Measurements from ENCODE around the gene KIF17.
"Not testable (repeated sequence)": the region's sequence is repeated elsewhere in the genome, so short reads cannot be mapped to it uniquely, and the experiment has no call there.

Gene KIF17

DNA sequence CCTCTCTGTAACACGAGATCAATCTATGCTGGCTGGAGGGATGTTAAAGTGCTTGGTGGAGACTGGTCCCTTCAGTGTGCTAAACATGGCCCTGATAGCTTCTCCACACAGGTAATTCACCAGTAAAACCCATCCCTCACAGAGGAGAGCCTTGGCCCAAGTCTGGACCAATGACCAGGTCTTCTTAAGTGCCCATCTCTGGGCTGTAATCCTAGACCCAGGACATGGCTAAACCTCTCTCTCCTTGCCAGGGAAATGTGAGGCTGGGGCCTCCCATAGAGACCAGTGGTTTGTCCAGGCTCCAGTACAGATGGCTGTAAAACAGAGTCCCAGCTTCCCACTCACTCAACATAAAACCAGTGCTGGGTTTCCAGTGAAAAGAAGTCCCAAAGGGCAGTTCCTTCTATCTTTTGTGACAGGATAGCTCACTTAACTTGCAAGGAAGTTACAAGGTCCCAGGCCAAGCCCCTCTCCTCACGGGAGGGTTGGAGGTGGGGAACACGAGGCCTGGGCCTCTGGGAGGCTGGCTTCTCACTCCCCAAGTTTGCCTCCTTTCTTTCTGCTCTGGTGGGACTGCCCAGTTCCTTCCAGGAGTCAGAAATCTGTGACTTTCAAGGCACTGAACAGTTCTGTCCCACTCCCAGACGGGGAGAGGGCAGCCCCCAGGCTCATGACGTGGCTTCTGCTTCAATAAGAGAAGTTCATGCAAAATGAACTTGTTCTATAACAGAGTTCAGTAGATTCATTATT lies 2.2 kb upstream of the KIF17 start:
- TF ChIP-seq, protein P1, sequence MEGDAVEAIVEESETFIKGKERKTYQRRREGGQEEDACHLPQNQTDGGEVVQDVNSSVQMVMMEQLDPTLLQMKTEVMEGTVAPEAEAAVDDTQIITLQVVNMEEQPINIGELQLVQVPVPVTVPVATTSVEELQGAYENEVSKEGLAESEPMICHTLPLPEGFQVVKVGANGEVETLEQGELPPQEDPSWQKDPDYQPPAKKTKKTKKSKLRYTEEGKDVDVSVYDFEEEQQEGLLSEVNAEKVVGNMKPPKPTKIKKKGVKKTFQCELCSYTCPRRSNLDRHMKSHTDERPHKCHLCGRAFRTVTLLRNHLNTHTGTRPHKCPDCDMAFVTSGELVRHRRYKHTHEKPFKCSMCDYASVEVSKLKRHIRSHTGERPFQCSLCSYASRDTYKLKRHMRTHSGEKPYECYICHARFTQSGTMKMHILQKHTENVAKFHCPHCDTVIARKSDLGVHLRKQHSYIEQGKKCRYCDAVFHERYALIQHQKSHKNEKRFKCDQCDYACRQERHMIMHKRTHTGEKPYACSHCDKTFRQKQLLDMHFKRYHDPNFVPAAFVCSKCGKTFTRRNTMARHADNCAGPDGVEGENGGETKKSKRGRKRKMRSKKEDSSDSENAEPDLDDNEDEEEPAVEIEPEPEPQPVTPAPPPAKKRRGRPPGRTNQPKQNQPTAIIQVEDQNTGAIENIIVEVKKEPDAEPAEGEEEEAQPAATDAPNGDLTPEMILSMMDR (IDR thresholded peaks at IDR 0.05; ENCODE audit: extremely low read depth, insufficient read depth, missing control alignments) = no peak
- no peak for DNase-seq (ENCODE audit: low spot score)
- in situ Hi-C loops (cut with MboI; ENCODE audit: low pct_unique_long_range_greater_than_20kb, low sequenced_read_pairs, unreplicated experiment) = no loop called here

DNA sequence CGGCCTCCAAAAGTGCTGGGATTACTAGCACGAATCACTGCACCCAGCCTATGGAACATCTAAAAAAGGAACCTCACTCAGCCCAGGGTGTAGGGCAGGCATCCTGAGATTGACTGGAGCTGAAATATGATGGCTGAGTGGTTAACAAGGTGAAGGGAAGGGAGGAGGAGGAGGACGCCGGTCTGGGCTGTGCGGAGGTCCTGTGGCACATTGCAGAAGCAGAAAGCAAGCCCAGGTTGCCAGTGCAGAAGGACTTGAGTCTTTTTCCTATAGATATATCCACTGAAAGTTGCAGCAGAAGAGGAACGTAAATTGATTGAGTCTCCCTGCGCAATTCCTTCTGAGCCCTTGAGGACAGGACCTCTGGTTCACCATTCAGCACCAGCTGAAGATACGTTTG lies 1.5 kb upstream of the KIF17 start:
- DNase-seq (ENCODE audit: low spot score) = no peak
- TF ChIP-seq, protein P1 (IDR thresholded peaks at IDR 0.05; ENCODE audit: extremely low read depth, insufficient read depth, missing control alignments) = no peak
- in situ Hi-C loops (cut with MboI; ENCODE audit: low pct_unique_long_range_greater_than_20kb, low sequenced_read_pairs, unreplicated experiment) = no loop called here

DNA sequence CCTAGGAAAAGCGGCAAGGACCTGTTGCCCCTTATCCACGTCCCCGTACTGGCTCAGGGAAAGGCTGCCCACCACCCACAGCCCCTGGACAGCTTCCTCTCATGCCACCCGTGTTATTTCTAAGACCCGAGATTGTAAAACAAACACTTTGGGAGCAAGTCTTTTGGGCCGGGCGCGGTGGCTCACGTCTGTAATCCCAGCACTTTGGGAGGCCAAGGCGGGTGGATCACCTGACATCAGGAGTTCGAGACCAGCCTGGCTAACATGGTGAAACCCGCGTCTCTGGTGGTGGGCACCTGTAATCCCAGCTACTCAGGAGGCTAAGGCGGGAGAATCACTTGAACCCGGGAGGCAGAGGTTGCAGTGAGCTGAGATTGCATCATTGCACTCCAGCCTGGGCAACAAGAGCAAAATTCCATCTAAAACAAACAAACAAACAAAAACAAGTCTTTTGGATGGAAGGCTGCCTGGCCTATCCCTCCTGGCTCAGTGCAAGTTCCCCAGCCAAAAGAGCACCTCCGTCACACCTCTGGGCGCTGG lies 606 bp upstream of the KIF17 start:
- DNase-seq (ENCODE audit: low spot score); in situ Hi-C loops (cut with MboI; ENCODE audit: low pct_unique_long_range_greater_than_20kb, low sequenced_read_pairs, unreplicated experiment): not testable (repeated sequence)

DNA sequence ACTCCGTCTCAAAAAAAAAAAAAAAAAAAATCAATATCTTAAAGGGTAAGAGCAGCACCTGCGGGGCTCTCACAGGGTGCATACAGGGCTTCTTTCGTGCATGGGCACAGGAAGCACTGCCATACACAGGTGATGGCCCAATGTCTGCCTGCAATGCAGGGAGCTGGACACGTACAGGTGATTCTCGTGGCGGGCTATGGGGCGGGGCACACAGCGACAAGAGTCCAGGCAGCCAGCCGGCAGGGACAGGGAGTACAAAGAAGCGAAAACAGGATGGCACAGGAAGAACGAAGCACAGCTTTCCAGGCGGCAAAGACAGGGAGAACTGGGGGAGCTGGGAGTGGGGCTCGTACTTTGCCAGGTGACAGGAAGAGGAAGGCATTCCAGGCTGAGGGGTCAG lies 1.6 kb downstream of the KIF17 start:
- no peak for DNase-seq (ENCODE audit: low spot score)
- in situ Hi-C loops (cut with MboI; ENCODE audit: low pct_unique_long_range_greater_than_20kb, low sequenced_read_pairs, unreplicated experiment) = no loop called here
- TF ChIP-seq, protein P1 (IDR thresholded peaks at IDR 0.05; ENCODE audit: extremely low read depth, insufficient read depth, missing control alignments) = no peak

DNA sequence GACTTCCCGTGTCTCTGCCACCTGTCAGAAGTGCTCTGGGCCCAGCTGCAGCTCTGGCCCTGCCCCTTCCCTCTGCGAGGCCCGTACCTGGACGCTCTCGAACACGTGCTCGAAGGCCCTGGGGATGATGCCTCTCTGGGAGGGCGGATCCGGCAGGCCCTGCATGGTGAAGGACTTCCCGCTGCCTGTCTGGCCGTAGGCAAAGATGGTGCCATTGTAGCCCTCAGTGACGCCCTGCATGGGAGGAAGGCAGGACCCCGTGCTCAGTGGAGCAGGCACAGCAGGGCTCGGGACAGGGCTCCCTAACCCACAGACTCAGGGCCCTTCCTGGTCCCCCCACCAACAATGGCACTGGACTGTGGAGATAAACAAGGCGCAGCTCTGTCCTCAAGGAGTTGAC lies 2.4 kb downstream of the KIF17 start:
- no peak for DNase-seq (ENCODE audit: low spot score)
- in situ Hi-C loops (cut with MboI; ENCODE audit: low pct_unique_long_range_greater_than_20kb, low sequenced_read_pairs, unreplicated experiment) = no loop called here
- TF ChIP-seq, protein P1 (IDR thresholded peaks at IDR 0.05; ENCODE audit: extremely low read depth, insufficient read depth, missing control alignments) = no peak

DNA sequence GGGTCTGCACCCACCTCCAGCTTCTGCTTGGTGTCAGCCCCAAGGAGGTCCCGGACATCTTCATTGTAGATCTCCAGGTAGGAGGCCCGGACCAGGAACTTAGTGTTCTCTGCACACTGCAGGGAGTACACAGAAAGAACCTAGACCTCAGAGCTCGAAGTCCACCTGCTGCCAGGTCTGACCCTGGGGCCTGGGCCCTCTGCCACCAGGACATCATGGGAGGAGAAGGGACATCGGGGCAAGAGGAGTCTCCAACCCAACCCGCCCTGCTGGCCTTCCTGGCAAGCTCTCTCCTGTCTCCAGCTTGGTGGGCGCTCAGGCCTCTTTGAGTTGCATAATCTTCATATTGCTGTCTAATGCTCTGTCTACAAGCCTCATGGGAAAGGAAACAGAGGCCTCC lies 4.4 kb downstream of the KIF17 start:
- in situ Hi-C loops (cut with MboI; ENCODE audit: low pct_unique_long_range_greater_than_20kb, low sequenced_read_pairs, unreplicated experiment) = no loop called here
- TF ChIP-seq, protein P1 (IDR thresholded peaks at IDR 0.05; ENCODE audit: extremely low read depth, insufficient read depth, missing control alignments) = no peak
- no peak for DNase-seq (ENCODE audit: low spot score)

DNA sequence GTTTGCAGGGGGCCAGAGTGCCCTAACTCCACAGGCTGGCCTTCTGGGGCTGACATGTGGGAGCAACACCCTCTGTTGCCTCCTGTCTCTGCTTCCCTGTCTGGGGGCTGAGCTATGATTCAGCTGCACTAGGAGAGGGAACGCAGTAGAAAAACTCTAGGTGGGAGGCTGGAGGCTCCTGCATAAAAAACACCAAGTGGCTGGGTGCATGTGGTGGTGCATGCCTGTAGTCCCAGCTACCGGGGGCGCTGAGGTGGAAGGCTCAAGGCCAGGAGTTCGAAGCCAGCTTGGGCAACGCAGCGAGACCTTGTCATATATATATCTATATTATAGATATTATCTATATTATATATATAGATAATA lies 5.6 kb downstream of the KIF17 start:
- in situ Hi-C loops (cut with MboI; ENCODE audit: low pct_unique_long_range_greater_than_20kb, low sequenced_read_pairs, unreplicated experiment) = no loop called here
- no peak for DNase-seq (ENCODE audit: low spot score)
- TF ChIP-seq, protein P1 (IDR thresholded peaks at IDR 0.05; ENCODE audit: extremely low read depth, insufficient read depth, missing control alignments) = no peak
